DLD1 (cell line): Measurements from ENCODE around the gene TRAPPC8.
"Not testable (repeated sequence)": the region's sequence is repeated elsewhere in the genome, so short reads cannot be mapped to it uniquely, and the experiment has no call there.

ENCODE experiments used
- in situ Hi-C: cut with HindIII; loops from 2 replicates; pipeline ENCODE4 v1.10.0; 2017; ENCODE audit warnings: low sequenced_read_pairs

Gene TRAPPC8

GRCh38 chr18:31942999-31943877 lies at the start of gene TRAPPC8:
TRAPPC8 (minus strand) TSS chr18:31943128; CDS start chr18:31942764, 364 bp downstream.
- in situ Hi-C loops = no loop called here

DNA sequence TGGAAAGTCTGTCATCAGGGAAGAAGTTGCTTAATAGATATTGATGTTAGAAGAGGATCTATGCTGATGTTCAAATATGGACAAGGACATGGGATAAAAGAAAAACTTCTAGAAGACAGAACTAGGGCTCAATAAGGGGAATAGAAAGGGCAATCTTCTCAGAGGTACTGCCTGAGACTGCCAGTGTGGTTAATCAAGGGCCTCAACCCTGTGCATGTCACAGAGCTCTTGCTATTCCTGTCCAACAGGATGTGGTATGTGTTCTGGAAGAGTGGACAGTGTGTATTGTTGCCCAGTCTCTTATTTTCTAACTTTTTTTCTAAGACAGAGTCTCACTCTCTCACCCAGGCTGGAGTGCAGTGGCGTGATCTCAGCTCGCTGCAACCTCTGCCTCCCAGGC lies 47.9 kb upstream of the TRAPPC8 start:
- in situ Hi-C loops = no loop called here

DNA sequence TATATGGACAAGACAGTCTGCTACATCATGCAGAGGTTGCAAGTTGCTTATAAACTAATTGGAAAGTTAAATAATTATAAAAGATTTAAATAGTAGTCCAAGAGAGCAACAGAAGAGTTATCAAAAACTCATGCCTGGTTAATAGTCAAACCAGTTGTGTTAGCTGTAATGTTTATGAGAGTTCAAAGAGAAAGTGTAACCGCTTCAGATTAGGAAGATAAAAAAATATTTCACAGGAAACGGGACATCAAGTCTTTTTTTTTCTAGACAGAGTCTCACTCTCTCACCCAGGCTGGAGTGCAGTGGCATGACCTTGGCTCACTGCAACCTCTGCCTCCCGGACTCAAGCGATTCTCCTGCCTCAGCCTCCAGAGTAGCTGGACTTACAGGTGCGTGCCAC lies 41.0 kb upstream of the TRAPPC8 start:
- in situ Hi-C loops = no loop called here

DNA sequence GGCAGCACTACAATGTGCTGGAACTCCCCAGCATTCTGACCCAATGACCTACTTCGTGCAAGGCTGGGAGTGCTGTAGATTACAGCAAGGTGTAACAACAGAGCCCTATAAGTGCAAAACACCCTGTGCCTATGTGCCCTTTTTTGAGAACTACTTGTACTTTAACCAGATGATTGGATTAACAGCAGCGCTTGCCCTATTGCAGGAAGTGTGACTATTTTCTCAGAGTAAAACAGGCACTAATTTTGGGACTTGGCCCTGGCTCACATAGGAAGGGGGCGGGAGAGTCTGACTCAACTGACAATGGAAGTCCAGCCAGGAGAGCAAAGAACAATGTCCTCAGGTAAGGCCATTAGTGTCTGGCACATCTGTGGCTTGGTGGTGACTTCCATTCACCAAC lies 40.1 kb upstream of the TRAPPC8 start:
- in situ Hi-C loops = no loop called here

GRCh38 chr18:31980863-31981262 lies 37.9 kb upstream of the TRAPPC8 start:
- in situ Hi-C loops = no loop called here

- in situ Hi-C loops = no loop called here
Measured at GRCh38 chr18:31979714-31980113, 36.8 kb upstream of the TRAPPC8 start.

- in situ Hi-C loops = no loop called here
Measured at GRCh38 chr18:31978616-31979015, 35.7 kb upstream of the TRAPPC8 start.

DNA sequence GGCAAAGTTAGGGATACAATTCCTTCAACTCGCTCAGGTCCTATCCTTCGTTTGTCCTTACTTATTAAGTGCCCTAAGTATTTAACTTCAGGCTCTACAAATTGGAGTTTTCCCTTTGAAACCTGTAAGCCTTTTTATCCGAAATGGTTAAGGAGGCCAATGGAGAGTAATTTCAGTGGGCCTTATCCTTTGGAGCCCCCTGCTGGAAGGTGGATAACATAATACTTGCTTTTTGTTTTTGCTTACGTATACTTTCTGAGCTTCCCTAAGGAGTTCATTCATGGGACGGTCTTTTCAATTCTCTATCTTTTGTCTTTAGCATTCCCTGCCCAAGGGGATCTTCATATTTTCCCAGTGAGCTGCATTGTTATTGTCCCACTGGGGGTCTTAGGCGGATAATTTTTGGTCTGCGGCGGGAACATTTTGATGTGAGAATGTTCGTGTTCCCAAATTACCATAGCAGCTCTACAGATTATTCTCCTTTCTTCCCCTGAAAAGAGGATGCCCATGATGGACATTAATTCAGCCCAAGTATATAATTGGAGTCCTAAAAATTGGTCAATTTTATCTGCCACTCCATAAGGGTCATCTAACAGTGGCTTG lies 34.4 kb upstream of the TRAPPC8 start:
- in situ Hi-C loops = no loop called here

DNA sequence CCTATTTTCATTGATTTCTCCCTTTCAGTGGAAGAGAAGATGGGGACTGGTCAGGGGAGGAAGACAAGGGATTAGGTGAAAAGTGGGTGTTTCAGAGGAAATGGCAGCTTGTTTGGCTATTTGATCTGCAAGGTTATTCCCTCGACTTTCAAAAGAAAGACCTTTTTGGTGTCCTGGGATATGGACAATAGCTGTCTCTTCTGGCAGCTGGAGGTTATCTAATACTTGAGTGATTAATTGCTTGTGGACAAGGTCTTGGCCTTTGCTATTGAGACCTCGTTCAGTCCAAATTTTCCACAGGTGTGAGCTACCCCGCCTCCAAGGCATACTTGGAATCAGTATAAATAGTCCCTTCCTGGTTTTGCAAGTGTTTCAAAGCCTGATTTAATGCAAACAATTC lies 33.3 kb upstream of the TRAPPC8 start:
- in situ Hi-C loops = no loop called here

DNA sequence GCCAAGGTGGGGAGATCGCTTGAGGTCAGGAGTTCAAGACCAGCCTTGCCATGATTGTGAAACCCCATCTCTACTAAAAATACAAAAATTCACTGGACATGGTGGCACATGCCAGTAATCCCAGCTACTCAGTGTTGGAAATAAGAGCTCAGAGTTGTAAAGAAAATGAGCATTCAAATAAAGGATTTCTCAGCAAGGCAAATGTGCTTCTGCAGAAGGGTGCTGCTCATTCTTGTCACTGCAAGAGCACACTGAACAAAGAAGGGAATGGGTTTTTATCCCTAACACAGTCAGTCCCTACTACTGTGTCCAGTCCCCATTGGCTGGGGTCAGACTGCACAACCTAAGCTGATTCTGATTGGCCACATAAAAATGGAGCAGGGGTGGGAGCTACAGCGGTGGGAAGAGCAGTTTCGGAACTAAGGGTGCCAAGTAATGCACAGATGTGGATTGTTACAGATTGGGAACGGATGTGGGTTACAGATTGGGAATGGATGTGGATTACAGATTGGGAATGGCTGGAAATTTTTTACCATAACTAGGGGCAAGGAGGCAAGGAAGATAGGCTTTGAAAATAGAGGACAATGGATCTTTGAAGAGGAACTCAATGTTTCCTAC lies 31.1 kb upstream of the TRAPPC8 start:
- in situ Hi-C loops = no loop called here

GRCh38 chr18:31970617-31971016 lies 27.7 kb upstream of the TRAPPC8 start:
- in situ Hi-C loops = no loop called here

- in situ Hi-C loops = no loop called here
Measured at GRCh38 chr18:31965316-31965970, 22.5 kb upstream of the TRAPPC8 start.

GRCh38 chr18:31957728-31958127 lies 14.8 kb upstream of the TRAPPC8 start:
- in situ Hi-C loops = no loop called here

DNA sequence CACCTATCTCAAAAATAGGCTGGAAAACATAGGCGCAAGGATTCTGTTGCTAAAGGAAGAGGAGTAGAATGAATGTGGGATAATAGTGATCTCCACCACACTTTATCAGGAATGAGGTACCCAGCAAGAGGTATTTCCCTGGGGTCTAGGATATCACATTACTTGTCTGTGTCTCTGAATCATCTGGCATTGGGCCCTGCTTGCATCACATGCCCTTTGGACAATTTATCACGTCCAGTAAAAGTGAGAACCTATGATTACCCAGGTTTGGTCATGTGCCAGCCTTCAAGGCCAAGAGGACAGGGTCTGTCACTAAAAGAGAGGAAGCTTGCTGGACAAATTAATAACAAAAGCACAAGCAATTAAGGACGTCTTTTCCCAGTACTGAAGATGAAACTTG lies 11.4 kb upstream of the TRAPPC8 start:
- in situ Hi-C loops = no loop called here

DNA sequence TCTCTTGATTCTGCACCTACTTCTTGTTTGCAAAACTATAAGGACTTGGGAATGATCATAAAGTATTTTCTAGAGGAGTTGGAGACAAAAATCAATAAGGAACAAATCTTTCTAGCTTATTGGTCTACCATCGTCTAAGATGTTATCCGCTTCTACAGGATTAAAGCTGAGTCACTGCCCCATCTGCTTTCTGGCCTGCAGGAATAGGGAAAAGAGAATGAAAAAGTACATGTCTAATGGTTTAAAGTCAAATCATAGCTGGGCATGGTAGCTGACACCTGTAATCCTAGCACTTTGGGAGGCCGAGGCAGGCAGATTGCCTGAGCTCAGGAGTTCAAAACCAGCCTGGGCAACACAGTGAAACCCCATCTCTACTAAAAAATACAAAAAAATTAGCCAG lies 10.8 kb upstream of the TRAPPC8 start:
- in situ Hi-C loops = not testable (repeated sequence)

DNA sequence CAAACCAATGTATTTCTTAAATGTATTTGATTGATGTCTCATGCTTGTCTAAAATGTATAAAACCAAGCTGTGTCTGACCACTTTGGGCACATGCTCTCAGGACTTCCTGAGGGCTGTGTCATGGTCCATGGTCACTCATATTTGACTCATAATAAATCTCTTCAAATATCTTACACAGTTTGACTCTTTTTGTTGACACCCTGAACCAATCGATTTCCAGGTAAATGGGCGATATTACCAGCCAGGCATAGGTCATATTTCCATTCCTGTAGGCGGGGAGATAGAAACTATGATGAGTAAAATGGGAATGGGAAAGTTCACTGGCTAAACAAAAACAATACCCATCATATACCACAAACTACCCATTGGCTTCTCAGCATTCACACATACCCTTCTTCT lies 9.3 kb upstream of the TRAPPC8 start:
- in situ Hi-C loops = no loop called here

- in situ Hi-C loops = no loop called here
Measured at GRCh38 chr18:31950583-31950982, 7.7 kb upstream of the TRAPPC8 start.

GRCh38 chr18:31948349-31948748 lies 5.4 kb upstream of the TRAPPC8 start:
- in situ Hi-C loops = not testable (repeated sequence)

- in situ Hi-C loops = no loop called here
Measured at GRCh38 chr18:31946305-31947046, 3.5 kb upstream of the TRAPPC8 start.

- in situ Hi-C loops = no loop called here
Measured at GRCh38 chr18:31943878-31944816, 1.2 kb upstream of the TRAPPC8 start.
